ENCODE results near the gene ADGRV1. TPM values are rescaled to one million over a fixed set of nuclear protein-coding genes. Genes with fewer than 3 reads are reported as not detected.
"Not testable (repeated sequence)": the region's sequence is repeated elsewhere in the genome, so short reads cannot be mapped to it uniquely, and the experiment has no call there.

Gene ADGRV1
- total RNA-seq, 1 donor from 2014 or later, result 0.13 TPM

DNA sequence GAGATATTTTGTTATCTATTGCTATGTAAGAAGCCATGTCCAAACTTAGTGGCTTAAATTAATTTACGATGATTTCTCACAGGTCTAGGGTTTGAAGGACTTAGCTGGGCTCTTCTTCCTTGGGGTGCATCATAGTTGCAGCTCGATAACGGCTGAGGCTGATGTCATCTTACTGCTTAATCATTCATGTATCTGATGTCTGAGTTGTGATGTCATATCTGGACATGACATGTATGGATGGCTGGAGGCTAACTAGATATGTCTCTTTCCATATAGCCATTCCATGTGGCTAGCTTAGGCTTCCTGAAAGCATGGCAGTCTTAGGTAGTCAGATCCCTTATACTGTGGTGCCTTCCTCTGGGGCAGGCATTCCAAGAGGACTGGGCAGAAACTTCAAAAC lies 31.6 kb downstream of the ADGRV1 start:
- DNase-seq (ENCODE audit: low read depth in 2 of 2), result no peak

- not testable (repeated sequence) for DNase-seq (ENCODE audit: low read depth in 2 of 2)
Measured at GRCh38 chr5:90593083-90593482, 34.5 kb downstream of the ADGRV1 start.

DNA sequence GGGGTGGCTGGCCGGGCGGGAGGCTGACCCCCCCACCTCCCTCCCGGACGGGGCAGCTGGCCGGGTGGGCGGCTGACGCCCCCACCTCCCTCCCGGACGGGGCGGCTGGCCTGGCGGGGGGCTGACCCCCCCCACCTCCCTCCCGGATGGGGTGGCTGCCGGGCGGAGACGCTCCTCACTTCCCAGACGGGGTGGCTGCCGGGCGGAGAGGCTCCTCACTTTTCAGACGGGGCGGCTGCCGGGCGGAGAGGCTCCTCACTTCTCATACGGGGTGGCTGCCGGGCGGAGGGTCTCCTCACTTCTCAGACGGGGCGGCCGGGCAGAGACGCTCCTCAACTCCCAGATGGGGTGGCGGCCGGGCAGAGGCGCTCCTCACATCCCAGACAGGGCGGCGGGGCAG lies 37.2 kb downstream of the ADGRV1 start:
- DNase-seq (ENCODE audit: low read depth in 2 of 2), result not testable (repeated sequence)

DNA sequence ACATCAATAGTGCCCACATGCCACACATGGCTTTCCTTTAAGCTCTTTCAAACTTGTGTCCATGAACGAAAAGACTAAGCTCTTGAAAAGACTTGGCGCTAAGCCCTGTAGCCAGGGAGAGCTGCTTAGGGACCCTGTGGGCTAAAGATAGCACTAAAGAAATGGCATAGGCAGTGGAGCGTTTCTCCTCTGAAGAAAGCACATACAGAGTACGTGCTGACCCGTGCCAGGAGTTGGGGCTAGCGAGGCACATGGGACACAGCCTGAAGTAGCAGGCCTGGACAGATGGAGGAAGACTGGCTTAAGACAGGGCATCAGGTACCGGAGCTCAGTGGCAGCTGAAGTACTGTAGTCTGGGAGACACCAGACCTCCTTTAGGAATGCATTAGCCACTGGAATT lies 39.7 kb downstream of the ADGRV1 start:
- no peak for DNase-seq (ENCODE audit: low read depth in 2 of 2)

DNA sequence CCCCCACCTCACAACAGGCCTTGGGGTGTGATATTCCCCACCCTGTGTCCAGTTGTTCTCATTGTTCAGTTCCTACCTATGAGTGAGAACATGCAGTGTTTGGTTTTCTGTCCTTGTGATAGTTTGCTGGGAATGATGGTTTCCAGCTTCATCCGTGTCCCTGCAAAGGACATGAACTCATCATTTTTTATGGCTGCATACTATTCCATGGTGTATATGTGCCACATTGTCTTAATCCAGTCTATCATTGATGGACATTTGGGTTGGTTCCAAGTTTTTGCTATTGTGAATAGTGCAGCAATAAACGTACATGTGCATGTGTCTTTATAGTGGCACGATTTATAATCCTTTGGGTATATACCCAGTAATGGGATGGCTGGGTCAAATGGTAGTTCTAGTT lies 41.7 kb downstream of the ADGRV1 start:
- not testable (repeated sequence) for DNase-seq (ENCODE audit: low read depth in 2 of 2)

DNA sequence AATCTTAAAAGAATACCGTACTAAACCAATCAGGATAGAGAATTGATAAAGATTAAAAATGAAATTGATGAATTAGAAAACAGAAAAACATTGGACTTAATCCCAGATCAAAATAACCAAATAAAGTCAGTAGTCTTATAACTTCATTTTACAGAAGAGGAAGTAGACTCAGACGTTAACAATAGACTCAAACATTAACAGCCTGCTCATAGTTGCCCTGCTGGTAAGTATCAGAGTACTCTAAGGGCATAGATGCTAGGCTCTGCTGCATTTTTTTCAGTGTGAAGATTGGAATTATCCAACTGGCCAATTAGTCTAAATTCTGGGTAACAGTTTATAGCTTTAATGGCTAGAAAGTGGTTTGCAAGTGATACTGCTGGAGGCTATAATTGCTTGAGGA lies 42.9 kb downstream of the ADGRV1 start:
- no peak for DNase-seq (ENCODE audit: low read depth in 2 of 2)

- no peak for DNase-seq (ENCODE audit: low read depth in 2 of 2)
Measured at GRCh38 chr5:90602681-90603080, 44.1 kb downstream of the ADGRV1 start.

DNA sequence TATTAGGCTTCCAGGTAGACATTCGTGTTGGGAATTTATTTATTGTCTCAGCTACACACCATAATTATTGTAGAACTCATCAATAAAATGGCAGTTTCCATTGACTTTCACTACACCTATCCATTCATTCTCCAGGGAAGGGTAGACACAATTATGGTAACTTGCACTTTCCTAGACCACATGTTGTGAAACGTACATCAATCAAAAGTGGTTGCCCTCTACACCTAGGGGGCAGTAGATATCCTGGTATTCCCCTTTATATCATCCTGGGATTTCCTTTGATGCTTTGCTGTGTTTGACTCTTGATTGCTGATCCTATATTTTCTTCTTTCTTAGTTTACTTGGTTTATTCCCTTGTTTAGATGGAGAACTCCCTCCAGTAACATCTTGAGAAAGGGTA lies 47.9 kb downstream of the ADGRV1 start:
- DNase-seq (ENCODE audit: low read depth in 2 of 2), result no peak

- DNase-seq (ENCODE audit: low read depth in 2 of 2), result no peak
Measured at GRCh38 chr5:90612919-90613318, 54.3 kb downstream of the ADGRV1 start.

DNA sequence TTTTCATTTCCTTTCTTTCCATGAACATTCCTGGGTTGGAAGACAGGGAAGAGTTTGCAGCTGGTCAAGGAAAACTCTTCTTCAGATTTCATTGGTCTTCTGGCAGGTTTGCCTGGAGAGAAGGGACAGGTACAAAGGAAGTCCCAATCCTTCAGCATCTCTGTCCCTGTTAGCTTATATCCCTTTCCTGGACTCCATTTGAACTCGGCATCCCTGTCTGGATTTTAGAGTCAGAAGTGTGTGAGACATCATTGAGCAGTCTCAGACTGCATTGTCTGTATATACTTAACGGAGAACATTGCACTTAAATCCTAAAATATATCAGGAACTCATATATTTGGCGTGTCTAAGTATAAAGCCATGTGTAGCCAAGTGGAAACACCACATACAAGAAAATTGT lies 54.9 kb downstream of the ADGRV1 start:
- DNase-seq (ENCODE audit: low read depth in 2 of 2), result no peak

DNA sequence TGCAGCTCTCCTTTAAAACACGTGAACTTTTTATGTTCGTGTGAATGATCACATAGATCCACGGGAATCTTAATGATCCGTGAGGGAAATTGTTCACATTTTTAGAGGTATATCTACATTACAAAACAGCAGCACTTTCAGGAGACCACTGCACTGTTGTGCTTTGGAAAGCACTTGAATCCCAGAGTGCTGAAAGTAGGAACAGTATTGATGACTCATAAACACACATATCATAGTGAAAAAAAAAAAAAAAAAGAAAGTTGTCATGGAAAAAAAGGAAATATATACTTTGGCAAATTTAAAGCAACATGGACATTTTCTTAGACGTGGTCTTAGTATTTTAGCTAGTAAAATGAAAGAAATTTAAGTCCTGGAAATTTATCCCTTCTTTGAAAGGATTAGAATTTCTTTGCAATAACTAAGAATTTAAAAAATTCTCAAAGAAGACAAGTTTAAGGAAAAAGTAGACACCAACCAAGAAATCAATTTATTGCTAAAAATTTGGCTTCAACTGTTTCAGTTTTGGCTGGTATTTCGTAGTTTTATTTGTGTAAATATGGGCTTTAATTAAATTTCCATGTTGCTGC lies 55.4 kb downstream of the ADGRV1 start:
- no peak for DNase-seq (ENCODE audit: low read depth in 2 of 2)

- DNase-seq (ENCODE audit: low read depth in 2 of 2), result no peak
Measured at GRCh38 chr5:90615355-90615754, 56.8 kb downstream of the ADGRV1 start.

GRCh38 chr5:90618071-90618470 lies 59.5 kb downstream of the ADGRV1 start:
- DNase-seq (ENCODE audit: low read depth in 2 of 2), result no peak

GRCh38 chr5:90619762-90620161 lies 61.2 kb downstream of the ADGRV1 start:
- not testable (repeated sequence) for DNase-seq (ENCODE audit: low read depth in 2 of 2)

DNA sequence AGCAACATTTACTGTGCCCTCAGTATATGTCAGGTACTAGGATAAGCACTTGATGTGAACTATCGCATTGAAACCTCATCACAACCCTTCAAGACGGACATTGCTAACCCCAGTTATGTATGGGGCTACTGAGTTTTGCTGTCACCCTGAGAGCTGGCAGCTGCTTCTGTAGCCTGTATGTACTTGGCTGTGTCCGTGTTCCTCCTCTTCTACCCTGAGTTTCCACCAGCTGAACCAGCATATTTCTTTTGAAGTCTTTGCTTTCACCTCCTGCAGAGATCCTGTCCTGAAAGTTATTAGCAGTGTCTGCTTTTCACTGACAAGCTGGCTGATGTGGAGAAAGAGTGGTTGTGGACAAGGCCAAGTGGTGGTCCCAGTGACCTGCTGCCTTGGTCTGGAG lies 63.3 kb downstream of the ADGRV1 start:
- DNase-seq (ENCODE audit: low read depth in 2 of 2), result no peak

DNA sequence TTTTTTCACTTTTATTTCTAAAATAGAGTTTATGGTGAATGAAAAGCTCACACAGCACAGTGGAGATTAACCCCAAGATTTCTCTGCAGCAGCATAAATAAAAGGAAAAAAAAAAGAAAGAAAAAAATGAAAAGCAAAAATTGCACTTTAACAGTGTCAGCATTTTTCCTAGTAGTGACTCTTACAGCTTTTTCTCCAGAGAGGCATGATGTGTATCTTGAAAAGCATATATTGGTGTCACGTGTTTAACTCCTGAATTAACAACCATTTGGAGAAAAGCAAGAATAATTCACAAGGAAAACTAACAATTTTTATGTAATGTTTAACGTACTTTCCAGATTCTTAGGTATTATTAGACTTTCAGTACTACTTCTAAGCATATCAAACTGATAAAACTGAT lies 67.9 kb downstream of the ADGRV1 start:
- DNase-seq (ENCODE audit: low read depth in 2 of 2), result no peak

DNA sequence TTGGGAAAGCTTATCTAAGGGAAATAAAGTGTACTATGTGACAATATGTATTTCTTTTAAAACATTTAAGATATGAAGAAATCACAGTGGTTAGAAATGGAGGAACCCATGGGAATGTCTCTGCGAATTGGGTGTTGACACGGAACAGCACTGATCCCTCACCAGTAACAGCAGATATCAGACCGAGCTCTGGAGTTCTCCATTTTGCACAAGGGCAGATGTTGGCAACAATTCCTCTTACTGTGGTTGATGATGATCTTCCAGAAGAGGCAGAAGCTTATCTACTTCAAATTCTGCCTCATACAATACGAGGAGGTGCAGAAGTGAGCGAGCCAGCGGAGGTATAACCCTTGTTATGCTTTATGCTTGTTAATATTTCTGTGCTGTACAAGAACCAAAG lies 69.9 kb downstream of the ADGRV1 start:
- no peak for DNase-seq (ENCODE audit: low read depth in 2 of 2)

- no peak for DNase-seq (ENCODE audit: low read depth in 2 of 2)
Measured at GRCh38 chr5:90632791-90633190, 74.2 kb downstream of the ADGRV1 start.

- no peak for DNase-seq (ENCODE audit: low read depth in 2 of 2)
Measured at GRCh38 chr5:90636948-90637347, 78.4 kb downstream of the ADGRV1 start.

DNA sequence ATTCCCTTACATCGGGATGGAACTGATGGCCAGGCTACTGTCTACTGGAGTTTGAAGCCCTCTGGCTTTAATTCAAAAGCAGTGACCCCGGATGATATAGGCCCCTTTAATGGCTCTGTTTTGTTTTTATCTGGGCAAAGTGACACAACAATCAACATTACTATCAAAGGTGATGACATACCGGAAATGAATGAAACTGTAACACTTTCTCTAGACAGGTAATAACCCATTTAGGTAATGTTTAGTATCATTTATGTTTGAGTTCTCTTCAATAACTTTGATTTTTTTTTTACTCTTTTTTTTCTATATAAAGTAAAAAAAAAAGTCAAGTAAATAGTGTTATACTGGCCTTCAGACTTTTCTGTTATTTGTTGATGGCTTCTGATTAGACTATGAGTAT lies 79.1 kb downstream of the ADGRV1 start:
- DNase-seq (ENCODE audit: low read depth in 2 of 2), result no peak

- no peak for DNase-seq (ENCODE audit: low read depth in 2 of 2)
Measured at GRCh38 chr5:90638878-90639277, 80.3 kb downstream of the ADGRV1 start.

GRCh38 chr5:90640484-90641059 lies 82.0 kb downstream of the ADGRV1 start:
- DNase-seq (ENCODE audit: low read depth in 2 of 2), result no peak

DNA sequence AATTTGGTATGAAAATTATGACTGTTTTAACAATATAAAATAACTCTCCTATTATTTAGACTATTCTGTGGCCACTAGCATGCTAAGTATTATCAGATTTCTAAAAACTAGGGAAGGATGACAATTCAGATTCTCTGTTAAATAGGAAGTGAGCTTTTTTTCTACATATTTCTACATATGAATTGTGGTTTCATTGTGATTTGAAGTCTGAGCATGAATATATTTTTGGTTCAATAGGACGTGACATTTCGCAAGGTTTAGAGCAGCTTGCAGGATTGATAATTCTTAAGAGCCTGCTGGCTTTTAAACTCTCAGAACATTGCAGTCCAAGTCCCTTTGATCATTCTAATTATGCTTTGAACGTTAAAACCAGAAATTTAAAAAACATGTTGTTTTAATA lies 82.9 kb downstream of the ADGRV1 start:
- no peak for DNase-seq (ENCODE audit: low read depth in 2 of 2)

DNA sequence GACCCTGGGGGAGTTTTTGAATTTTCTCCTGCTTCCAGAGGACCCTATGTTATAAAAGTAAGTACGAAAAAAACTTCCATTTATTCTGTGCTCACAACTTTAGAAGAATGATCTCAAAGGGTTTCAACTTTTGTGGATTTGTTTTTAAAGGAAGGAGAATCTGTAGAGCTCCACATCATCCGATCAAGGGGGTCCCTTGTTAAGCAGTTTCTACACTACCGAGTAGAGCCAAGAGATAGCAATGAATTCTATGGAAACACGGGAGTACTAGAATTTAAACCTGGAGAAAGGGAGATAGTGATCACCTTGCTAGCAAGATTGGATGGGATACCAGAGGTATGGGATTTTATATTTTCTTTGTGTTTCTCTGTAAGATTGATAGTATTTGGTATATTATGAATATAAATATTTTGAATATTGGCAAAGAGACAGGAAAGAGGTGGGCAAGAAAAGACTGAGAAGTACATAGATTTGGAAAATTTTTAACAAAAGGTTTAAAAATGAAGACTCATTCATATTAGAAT lies 84.2 kb downstream of the ADGRV1 start:
- no peak for DNase-seq (ENCODE audit: low read depth in 2 of 2)
